Measurements from ENCODE around the gene KLK15.
A peak's percentile ranks its signal among the peaks of the same experiment; 100 is the strongest.
"Not testable (repeated sequence)": the region's sequence is repeated elsewhere in the genome, so short reads cannot be mapped to it uniquely, and the experiment has no call there.

The KLK15 gene

GRCh38 chr19:50821248-50821612, 12.1 kb downstream of the KLK15 start:
- no peak for DNase-seq (ENCODE audit: low read depth in 1 of 2, low spot score in 1 of 2)

GRCh38 chr19:50820549-50821247, 12.7 kb downstream of the KLK15 start:
- DNase-seq (ENCODE audit: low read depth in 1 of 2, low spot score in 1 of 2) = no peak

DNA sequence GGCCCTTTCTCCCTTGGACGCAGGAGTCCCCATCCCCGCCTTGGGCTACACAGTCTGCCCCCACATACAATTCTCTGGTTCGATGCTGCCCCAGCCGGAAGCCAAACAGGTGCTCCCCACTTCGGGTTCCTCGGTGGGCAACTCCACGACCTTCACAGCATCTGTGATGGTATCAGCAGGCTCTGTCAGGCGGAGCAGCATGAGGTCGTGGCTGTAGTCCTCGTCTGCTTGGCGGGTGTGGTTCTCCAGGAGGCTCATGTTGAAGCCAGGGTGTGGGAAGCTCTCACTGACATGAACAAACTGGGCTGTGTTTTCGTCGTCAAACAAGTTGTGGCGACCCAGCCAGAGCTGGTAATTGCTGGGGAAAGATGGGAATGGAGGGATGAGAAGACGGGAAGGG, 13.3 kb downstream of the KLK15 start:
- DNase-seq (ENCODE audit: low read depth in 1 of 2, low spot score in 1 of 2) = no peak

DNA sequence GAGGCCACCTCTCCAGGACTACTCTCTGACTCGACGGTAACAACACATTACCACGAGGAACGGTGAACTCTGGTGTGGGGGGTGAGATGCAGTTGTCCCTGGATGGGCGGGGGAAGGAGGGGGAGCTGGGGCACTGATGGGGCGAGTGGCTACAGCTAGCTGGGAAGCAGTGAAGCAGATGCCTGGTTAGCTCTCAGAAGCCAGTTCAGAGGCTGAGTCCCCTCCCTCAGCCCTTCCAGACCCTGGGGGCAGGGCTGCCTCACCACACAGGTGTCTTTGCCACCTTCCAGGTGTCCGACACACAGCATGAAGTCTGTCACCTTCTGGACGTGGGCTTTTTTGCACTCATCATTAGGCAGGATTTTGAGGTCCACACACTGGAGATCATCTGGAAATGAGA, 13.7 kb downstream of the KLK15 start:
- DNase-seq (ENCODE audit: low read depth in 1 of 2, low spot score in 1 of 2) = no peak

- DNase-seq (ENCODE audit: low read depth in 1 of 2, low spot score in 1 of 2) = no peak
These were observed 14.4 kb downstream of the KLK15 start for GRCh38 chr19:50818859-50819472.

DNA sequence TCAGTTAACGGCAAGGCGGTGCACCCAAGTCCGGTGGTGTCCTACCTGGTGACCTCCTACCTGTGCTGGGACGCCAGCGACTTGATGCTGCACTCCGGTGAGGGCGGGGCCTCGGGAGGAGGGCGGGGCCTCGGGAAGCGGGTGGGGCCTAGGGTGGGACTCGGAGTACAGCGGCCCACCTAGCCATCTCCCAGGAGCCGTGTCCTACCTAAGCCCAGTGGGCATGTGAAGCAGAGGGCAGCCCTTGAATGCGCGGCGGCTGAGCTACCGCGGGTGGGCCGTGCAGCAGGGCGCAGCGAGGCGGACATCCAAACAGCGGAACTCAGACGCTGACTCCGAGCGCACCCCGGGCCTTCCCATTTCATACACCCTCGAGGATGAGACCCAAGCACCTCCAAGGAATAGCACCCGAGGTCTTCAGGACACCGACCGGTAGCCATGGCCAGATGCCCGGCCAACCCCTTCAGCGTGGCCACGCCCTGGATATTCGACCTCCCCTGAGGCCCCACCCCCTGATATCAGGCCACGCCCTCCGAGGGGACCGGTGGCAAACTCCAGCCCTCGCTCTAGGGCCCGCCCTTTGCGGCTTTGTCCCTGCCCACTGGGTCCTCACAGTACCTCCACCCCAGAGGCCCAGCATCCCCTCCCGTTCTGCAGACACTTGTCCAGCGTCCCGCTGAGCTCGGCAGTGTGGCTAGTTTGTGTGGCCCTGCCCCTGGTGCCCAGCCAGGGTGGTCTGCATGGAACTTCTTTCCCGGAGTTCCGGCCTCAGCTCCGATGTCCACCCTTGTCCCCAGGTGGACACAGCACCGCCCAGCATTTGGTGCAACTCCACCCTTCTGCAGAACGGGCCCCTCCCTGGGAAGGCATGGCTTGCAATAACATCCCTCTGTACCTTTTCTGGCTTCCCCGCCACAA, 15.2 kb downstream of the KLK15 start:
- no peak for DNase-seq (ENCODE audit: low read depth in 1 of 2, low spot score in 1 of 2)

- no peak for DNase-seq (ENCODE audit: low read depth in 1 of 2, low spot score in 1 of 2)
These were observed 17.9 kb downstream of the KLK15 start for GRCh38 chr19:50815439-50815838.

DNA sequence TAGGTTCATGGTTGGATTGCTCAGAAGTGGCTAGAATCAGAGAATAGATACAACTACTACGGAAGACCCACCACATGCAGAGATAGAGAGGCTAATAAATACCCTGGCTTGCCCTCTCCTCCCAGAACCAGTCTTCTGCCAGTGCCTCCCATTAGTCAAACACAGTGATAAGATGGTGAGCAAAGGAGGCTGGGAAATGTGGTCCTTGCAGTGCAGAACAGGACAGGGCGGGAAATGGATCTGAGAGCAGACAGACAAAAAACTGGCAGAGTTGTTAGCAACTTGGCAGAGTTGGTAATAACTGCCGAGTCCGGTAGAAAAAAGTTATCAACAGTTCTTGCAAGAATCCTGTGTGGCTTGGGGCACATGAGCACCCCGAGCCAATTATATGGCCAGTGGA, 18.5 kb downstream of the KLK15 start:
- DNase-seq (ENCODE audit: low read depth in 1 of 2, low spot score in 1 of 2) = no peak

GRCh38 chr19:50812474-50812873, 20.9 kb downstream of the KLK15 start:
- DNase-seq (ENCODE audit: low read depth in 1 of 2, low spot score in 1 of 2) = no peak

DNA sequence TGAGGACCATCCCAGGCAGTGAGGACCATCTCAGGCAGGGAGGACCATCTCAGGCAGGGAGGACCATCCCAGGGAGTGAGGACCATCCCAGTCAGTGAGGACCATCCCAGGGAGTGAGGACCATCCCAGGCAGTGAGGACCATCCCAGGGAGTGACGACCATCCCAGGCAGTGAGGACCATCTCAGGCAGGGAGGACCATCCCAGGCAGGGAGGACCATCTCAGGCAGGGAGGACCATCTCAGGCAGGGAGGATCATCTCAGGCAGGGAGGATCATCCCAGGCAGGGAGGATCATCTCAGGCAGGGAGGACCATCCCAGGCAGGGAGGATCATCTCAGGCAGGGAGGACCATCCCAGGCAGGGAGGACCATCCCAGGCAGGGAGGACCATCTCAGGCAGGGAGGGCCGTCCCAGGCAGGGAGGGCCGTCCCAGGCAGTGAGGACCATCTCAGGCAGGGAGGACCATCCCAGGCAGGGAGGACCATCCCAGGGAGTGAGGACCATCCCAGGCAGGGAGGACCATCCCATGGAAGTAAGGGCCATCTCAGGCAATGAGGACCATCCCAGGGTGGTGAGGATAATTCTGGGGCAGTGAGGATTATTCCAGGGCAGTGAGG, 21.6 kb downstream of the KLK15 start:
- DNase-seq (ENCODE audit: low read depth in 1 of 2, low spot score in 1 of 2) = not testable (repeated sequence)

GRCh38 chr19:50808856-50809255, 24.5 kb downstream of the KLK15 start:
- DNase-seq (ENCODE audit: low read depth in 1 of 2, low spot score in 1 of 2) = no peak

GRCh38 chr19:50804420-50805272, 28.7 kb downstream of the KLK15 start:
- peak; percentile 86 to 95 for DNase-seq (ENCODE audit: low read depth in 1 of 2, low spot score in 1 of 2)

DNA sequence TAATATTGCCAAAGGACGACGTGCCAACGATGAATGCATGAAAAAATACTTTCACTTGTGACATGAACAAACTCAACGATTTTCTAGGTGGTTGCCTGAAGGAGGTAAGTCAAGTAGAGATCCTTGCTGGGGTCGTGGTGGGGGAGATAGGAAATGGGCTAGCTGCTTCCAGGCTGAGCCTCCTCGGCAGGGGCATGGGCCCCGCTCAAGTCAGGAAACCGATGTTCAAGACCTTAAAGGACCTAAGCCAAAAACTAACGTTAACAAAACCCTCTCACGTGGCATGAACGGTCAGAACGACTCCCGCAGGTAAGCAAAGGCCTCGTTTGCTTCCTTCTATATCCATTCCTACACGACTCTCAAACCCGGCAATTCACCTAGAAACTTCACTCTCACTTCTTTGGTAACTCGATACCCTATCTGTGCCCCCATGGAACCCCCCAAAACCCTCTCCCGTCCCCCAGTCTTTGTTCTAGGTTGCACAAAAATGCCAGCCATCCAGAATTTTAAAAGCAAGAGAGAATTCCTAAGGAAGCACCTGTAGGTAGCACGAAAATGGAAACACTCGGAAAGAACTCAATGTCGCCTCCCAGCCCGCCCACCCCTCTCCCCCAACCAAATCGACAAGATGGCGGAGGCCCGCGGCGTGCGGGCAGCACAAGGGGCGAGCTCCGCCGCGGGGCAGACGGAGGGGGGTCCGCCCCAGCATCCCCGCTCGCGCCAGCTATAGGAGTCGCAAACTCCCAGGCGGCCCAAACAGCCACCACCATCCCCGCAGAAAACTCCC, 29.5 kb downstream of the KLK15 start:
- DNase-seq (ENCODE audit: low read depth in 1 of 2, low spot score in 1 of 2) = no peak

- no peak for DNase-seq (ENCODE audit: low read depth in 1 of 2, low spot score in 1 of 2)
These were observed 32.3 kb downstream of the KLK15 start for GRCh38 chr19:50801107-50801506.

- no peak for DNase-seq (ENCODE audit: low read depth in 1 of 2, low spot score in 1 of 2)
These were observed 33.9 kb downstream of the KLK15 start for GRCh38 chr19:50799547-50799851.

DNA sequence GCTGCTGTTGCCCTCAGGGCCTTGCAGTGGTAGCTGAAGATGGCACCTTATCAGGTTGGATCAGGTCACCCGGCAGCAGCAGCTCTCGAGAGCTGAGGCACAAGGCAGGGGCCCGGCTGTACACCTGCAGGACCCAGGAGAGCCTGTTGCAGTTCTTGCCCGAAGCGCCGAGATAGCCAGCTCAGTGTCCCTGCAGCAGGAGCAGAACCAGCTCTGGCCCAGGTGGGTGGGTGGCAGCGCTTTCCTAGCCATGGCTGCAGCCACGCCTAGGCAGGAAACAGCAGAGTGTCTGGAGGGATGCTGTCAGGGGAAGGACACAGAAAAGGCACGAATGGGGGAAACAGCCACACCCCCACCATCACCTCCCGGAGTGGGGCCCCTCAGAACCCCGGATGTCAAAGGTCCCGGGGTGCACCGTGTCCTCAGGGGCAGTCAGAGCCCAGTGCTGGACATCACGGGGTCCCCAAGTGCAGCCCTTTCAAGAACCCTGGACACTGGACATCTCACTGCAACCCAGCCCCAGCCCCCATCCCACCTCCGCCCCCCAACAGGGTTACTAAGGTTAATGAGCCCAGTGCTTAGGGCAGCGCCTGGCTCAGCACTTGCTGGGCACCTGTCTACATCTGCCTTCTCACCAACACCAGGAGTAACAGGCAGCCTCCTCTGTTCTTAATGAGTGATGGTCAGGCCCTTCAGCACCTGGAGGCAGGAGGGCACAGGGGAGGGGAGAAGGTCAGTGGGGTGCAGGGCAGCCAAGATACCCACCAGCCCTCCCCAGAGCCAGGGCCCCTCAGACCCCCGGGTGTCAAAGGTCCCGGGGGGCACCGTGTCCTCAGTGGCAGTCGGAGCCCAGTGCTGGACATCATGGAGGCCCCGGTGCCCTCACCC, 34.5 kb downstream of the KLK15 start:
- no peak for DNase-seq (ENCODE audit: low read depth in 1 of 2, low spot score in 1 of 2)

GRCh38 chr19:50797781-50798658, 35.4 kb downstream of the KLK15 start:
- no peak for DNase-seq (ENCODE audit: low read depth in 1 of 2, low spot score in 1 of 2)

DNA sequence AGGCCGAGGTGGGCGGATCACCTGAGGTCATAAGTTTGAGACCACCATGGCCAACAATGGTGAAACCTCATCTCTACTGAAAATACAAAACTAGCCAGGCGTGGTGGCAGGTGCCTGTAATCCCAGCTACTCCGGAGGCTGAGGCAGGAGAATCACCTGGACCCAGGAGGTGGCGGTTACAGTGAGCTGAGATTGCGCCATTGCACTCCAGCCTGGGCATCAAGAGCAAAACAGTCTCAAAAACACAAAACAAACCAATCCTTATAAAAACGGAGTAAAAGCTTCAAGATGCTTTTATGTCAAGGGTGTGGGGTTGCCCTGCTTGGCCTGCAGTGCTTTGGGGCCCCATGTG, 36.0 kb downstream of the KLK15 start:
- no peak for DNase-seq (ENCODE audit: low read depth in 1 of 2, low spot score in 1 of 2)
